B cell (primary cell): ENCODE data around the gene TNFRSF6B. TPM values are rescaled to one million over a fixed set of nuclear protein-coding genes. Genes with fewer than 3 reads are reported as not detected.

Experiments
- ATAC-seq: fragments of 200-7000 bp; cut with Tn5 transposase; one replicate; pipeline ENCODE4 v1.10.0; 2021; ENCODE audit warnings: low read depth, mild to moderate bottlenecking, moderate number of reproducible peaks, moderate library complexity
- CTCF ChIA-PET: fragments of 350-600 bp; sonication (Branson Sonifier 250); formaldehyde crosslinking; loops from one replicate; lab custom pipeline; 2021; ENCODE audit warnings: antibody characterized with exemption, inconsistent platforms; lab: Charles Lee
- POLR2A ChIA-PET: fragments of 350-600 bp; sonication (Branson Sonifier 250); formaldehyde crosslinking; loops from one replicate; lab custom pipeline; 2021; ENCODE audit warnings: antibody characterized with exemption; lab: Charles Lee
- DNase-seq: peaks from one replicate; pipeline ENCODE4 v3.0.0; 2013
- H2AFZ ChIP-seq: 2 replicates; pipeline ENCODE4 v1.6.1; 2012; ENCODE audit warnings: mild to moderate bottlenecking, low read depth, low read length; ENCODE audit not compliant: insufficient read depth, poor library complexity, severe bottlenecking
- H3K27ac ChIP-seq, 2 donors: 1 replicate in 1 of 2; 2 replicates in 1 of 2; pipeline ENCODE4 v1.5.1; 2012 to 2013; ENCODE audit warnings: low read length in 2 of 2, mild to moderate bottlenecking in 2 of 2, moderate library complexity in 1 of 2
- H3K27me3 ChIP-seq, 4 experiments: fragments of 200-600 bp in 1 of 4; sonication (generic) in 1 of 4; replicated peaks in 1 of 4; 1 replicate in 2 of 4; 2 replicates in 2 of 4; pipeline versions ENCODE4 v1.6.1 to v1.7.0; 2013 to 2016; ENCODE audit warnings: low read length in 3 of 4, mild to moderate bottlenecking in 2 of 4, mixed read lengths in 1 of 4, moderate library complexity in 1 of 4; ENCODE audit not compliant: insufficient read depth in 4 of 4, control insufficient read depth in 3 of 4; ENCODE audit errors: control extremely low read depth in 1 of 4
- H3K36me3 ChIP-seq, 2 experiments: replicated peaks in 1 of 2; 1 replicate in 1 of 2; 2 replicates in 1 of 2; pipeline versions ENCODE4 v1.6.1 to v1.7.1; 2013; ENCODE audit warnings: low read length in 1 of 2; ENCODE audit not compliant: insufficient read depth in 2 of 2, control insufficient read depth in 1 of 2; ENCODE audit errors: control extremely low read depth in 1 of 2, extremely low read depth in 1 of 2
- H3K4me1 ChIP-seq, 2 donors: fragments of 200-600 bp in 1 of 2; sonication (generic) in 1 of 2; 1 replicate in 1 of 2; 2 replicates in 1 of 2; pipeline versions ENCODE4 v1.5.1 to v1.6.1; 2013 to 2017; ENCODE audit warnings: low read length in 2 of 2; ENCODE audit not compliant: control insufficient read depth in 2 of 2, insufficient read depth in 2 of 2
- H3K4me2 ChIP-seq: replicated peaks from 2 replicates; pipeline ENCODE3; 2012; ENCODE audit warnings: mild to moderate bottlenecking, low read depth, low read length; ENCODE audit not compliant: poor library complexity, severe bottlenecking
- H3K4me3 ChIP-seq, 5 experiments: fragments of 200-600 bp in 1 of 5; sonication (generic) in 1 of 5; 1 replicate in 3 of 5; 2 replicates in 2 of 5; pipeline versions ENCODE4 v1.5.1 to v1.7.0; 2011 to 2016; ENCODE audit warnings: low read length in 4 of 5, mild to moderate bottlenecking in 4 of 5, low read depth in 2 of 5, control low read depth in 1 of 5, moderate library complexity in 1 of 5; ENCODE audit not compliant: insufficient read depth in 1 of 5; ENCODE audit errors: control extremely low read depth in 1 of 5, extremely low read depth in 1 of 5
- H3K79me2 ChIP-seq: fragments of 200-600 bp; sonication (generic); one replicate; pipeline ENCODE4 v1.6.0; 2016; ENCODE audit warnings: low read length; ENCODE audit not compliant: control insufficient read depth, insufficient read depth
- H3K9ac ChIP-seq: fragments of 200-600 bp; sonication (generic); 2 replicates; pipeline ENCODE4 v1.6.1; 2017; ENCODE audit warnings: mild to moderate bottlenecking, low read length, moderate library complexity
- H3K9me3 ChIP-seq, 3 donors: one replicate each; pipeline versions ENCODE4 v1.6.1 to v1.7.1; 2013; ENCODE audit warnings: low read length in 2 of 3; ENCODE audit not compliant: control insufficient read depth in 2 of 3, insufficient read depth in 1 of 3; ENCODE audit errors: control extremely low read depth in 1 of 3
- H4K20me1 ChIP-seq: 2 replicates; pipeline ENCODE4 v1.6.0; 2012; ENCODE audit warnings: mild to moderate bottlenecking, low read length; ENCODE audit not compliant: insufficient read depth, control insufficient read depth, poor library complexity, severe bottlenecking
- H3K27ac Mint-ChIP-seq: one replicate; pipeline ENCODE4 v1.8.0; 2021; ENCODE audit warnings: mixed read lengths
- H3K27me3 Mint-ChIP-seq: one replicate; pipeline ENCODE4 v1.8.0; 2021; ENCODE audit warnings: mixed read lengths
- H3K4me1 Mint-ChIP-seq: one replicate; pipeline ENCODE4 v1.8.0; 2021; ENCODE audit warnings: mixed read lengths
- H3K4me3 Mint-ChIP-seq: one replicate; pipeline ENCODE4 v1.8.0; 2021; ENCODE audit warnings: mixed read lengths
- H3K9me3 Mint-ChIP-seq: one replicate; pipeline ENCODE4 v1.8.0; 2022; ENCODE audit warnings: mixed read lengths; ENCODE audit not compliant: insufficient read depth
- CTCF ChIP-seq: fragments of 200-600 bp; IDR thresholded peaks from one replicate; pipeline ENCODE4 v1.8.0; 2022; ENCODE audit warnings: antibody characterized with exemption, mild to moderate bottlenecking
- EZH2 ChIP-seq: IDR thresholded peaks from 2 replicates; pipeline ENCODE4 v1.6.1; 2012; ENCODE audit warnings: borderline replicate concordance, low read depth, mild to moderate bottlenecking, moderate library complexity, low read length; ENCODE audit not compliant: insufficient read depth, poor library complexity, severe bottlenecking
- WGBS: methylation state at CpG from one replicate; pipeline ENCODE4 v1.1.5; 2013; ENCODE audit warnings: missing lambda C conversion rate; ENCODE audit not compliant: insufficient coverage; 5-methylcytosine and 5-hydroxymethylcytosine counted together
- intact Hi-C: fragments of 100-400 bp; cut with micrococcal nuclease; formaldehyde crosslinking; loops from one replicate; pipeline ENCODE4 v1.10.0; 2022
- polyA plus RNA-seq: library from polyadenylated mRNA; depleted of rRNA; stranded (reverse); fragments of >200 nt; gene quantifications from 2 replicates; pipeline ENCODE4 v1.2.3, GENCODE V29; 2012
- total RNA-seq, 2 donors: library from RNA; stranded (reverse); fragments of 120-200 nt in 1 of 2; gene quantifications; 1 replicate in 1 of 2; 2 replicates in 1 of 2; pipeline versions ENCODE4 v1.2.3 to v1.2.4, GENCODE V29; 2013 to 2022

The TNFRSF6B gene
- total and polyA plus RNA-seq, 2 donors (not counting 1 experiment from before 2014, with no cell fraction given) = 6.7 TPM; not detected in 1

DNA sequence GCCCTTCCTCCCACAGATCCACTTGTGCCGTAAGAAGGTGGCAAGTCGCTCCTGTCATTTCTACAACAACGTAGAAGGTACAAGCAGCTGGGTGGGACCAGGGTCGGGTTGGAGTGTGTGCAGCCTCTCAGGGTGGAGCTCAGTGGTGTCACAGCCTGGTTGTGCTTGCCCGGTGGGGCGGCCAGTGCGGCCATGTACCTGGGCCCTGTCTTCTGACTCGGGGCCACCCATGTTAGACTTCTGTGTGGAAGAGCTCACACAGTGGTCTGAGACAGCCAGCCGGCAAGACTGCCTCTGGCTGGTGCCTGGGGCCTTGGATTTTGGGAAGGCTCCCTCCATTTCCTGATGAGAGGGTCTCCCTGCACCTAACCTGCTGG lies 33.7 kb upstream of the TNFRSF6B start:
- H3K36me3 ChIP-seq = peaks cover 0 to 29% of the 10 kb centered on the region in 2 experiments
- H3K27ac ChIP-seq = no peak overlapping the region
- H3K27me3 ChIP-seq = no peaks in the 10 kb centered on the region
- Mint-ChIP-seq H3K4me3 (no peak overlapping the region), H3K4me1 (peaks cover 13% of the 10 kb centered on the region), H3K9me3 (no peaks in the 10 kb centered on the region), H3K27ac (no peak overlapping the region), H3K27me3 (no peaks in the 10 kb centered on the region)
- ATAC-seq (no peak), DNase-seq (no peak)
- H4K20me1 ChIP-seq = no peaks in the 10 kb centered on the region
- 98% methylated on average over 9 of the region's 9 CpGs for WGBS
- H3K9ac ChIP-seq = no peak overlapping the region
- H3K4me1 ChIP-seq = peaks cover 7 to 12% of the 10 kb centered on the region in 2 donors
- no peaks in the 10 kb centered on the region for H3K9me3 ChIP-seq
- ChIA-PET POLR2A (no interaction called here), CTCF (interaction anchor here (1.2 kb wide), 1 partner anchor 14 kb away, joined by 4 read pairs; no protein-coding TSS in a partner anchor)
- no peak overlapping the region for H3K4me2 ChIP-seq
- H2AFZ ChIP-seq = no peak overlapping the region
- H3K79me2 ChIP-seq = peaks cover 18% of the 10 kb centered on the region
- intact Hi-C loops = no loop called here
- TF ChIP-seq EZH2 (no peak), CTCF (no peak)
- no peak overlapping the region for H3K4me3 ChIP-seq

DNA sequence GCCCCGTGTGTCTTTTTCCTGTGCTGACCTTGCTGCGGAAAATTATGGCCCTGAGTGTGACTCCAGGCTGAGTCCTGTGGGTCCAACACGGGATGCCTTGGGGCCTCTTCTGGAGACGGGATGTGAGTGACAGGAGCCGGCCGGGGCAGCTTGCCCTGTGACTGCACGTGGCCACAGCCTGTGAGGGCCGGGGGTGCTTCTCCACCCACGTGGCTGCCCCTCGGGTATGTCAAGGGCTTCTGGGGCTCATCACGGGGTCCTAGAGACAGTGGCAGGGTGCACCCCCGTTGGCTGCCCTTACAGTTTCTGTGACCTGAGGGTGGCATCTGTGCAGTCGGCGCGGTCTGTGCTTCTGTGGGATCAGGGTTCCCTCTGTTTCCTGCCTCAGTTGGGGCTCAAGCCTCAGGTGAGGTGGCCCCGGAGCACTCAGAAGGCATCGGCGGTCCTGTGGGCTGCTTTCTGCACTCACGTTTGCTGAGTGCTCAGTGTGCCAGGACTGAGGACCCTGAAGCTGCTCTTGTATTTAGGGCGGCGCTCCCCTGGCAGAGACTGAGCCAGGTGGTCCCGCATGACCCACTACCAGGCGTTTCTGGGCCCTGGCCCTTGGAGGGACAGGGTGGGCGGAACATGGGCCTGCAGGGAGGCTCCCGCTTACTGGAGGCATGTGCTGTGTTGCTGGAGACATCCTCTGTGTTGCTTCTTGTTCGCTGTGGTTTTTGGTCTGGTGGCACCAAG lies 33.0 kb upstream of the TNFRSF6B start:
- no peak for DNase-seq
- peaks cover 6% of the 10 kb centered on the region for H3K4me1 Mint-ChIP-seq
- Histone ChIP-seq H3K9ac (no peak overlapping the region), H3K27ac (no peak overlapping the region), H2AFZ (no peak overlapping the region), H3K27me3 (no peaks in the 10 kb centered on the region), H4K20me1 (no peaks in the 10 kb centered on the region), H3K36me3 (peaks cover 0 to 30% of the 10 kb centered on the region in 2 experiments), H3K4me3 (no peak overlapping the region), H3K4me1 (peaks cover 5 to 9% of the 10 kb centered on the region in 2 donors), H3K4me2 (no peak overlapping the region), H3K9me3 (no peaks in the 10 kb centered on the region), H3K79me2 (peaks cover 18% of the 10 kb centered on the region)
- CTCF ChIA-PET = no interaction called here
- H3K9me3 Mint-ChIP-seq = no peaks in the 10 kb centered on the region
- no peak for ATAC-seq
- intact Hi-C loops = no loop called here
- no peak for TF ChIP-seq CTCF
- no peak for TF ChIP-seq EZH2
- no peak overlapping the region for H3K27ac Mint-ChIP-seq
- POLR2A ChIA-PET = no interaction called here
- WGBS = 94% methylated on average over 26 of the region's 26 CpGs
- no peak overlapping the region for H3K4me3 Mint-ChIP-seq
- H3K27me3 Mint-ChIP-seq = no peaks in the 10 kb centered on the region
